ENCODE results near the gene OR2H1.

The OR2H1 gene

GRCh38 chr6:29509711-29510110 lies 52.8 kb downstream of the OR2H1 start:
- no peak for DNase-seq (ENCODE audit: low read depth in 1 of 2, low spot score in 1 of 2)

DNA sequence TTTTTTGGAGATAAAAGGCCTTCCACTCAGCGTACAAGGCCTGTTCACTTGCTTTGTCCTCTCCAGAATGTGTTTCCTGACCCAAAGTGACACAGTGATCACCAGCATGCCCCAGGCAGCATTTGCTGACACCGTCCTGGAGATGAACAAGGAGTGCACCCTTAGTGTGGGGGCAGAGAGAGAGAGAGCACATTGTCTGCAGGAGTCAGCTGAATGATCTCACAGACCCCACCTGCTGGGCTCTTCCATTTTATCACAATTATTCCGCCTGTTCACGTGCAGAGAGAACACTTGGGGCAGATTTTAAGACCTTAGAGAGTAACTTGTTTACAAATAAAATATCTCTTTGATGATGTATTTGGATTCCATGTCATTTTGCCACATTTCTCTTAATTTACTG lies 53.2 kb downstream of the OR2H1 start:
- no peak for DNase-seq (ENCODE audit: low read depth in 1 of 2, low spot score in 1 of 2)

- no peak for DNase-seq (ENCODE audit: low read depth in 1 of 2, low spot score in 1 of 2)
Observed at GRCh38 chr6:29510746-29511300, 53.9 kb downstream of the OR2H1 start.

Data from stimulated activated CD4-positive, alpha-beta T cell treated with anti-CD3 and anti-CD28 coated beads, Interleukin-15, amount 100 ng/mL, for 1 hour (primary cell).